Measurements from ENCODE around the gene DLG4.

- TF ChIP-seq, protein P1, sequence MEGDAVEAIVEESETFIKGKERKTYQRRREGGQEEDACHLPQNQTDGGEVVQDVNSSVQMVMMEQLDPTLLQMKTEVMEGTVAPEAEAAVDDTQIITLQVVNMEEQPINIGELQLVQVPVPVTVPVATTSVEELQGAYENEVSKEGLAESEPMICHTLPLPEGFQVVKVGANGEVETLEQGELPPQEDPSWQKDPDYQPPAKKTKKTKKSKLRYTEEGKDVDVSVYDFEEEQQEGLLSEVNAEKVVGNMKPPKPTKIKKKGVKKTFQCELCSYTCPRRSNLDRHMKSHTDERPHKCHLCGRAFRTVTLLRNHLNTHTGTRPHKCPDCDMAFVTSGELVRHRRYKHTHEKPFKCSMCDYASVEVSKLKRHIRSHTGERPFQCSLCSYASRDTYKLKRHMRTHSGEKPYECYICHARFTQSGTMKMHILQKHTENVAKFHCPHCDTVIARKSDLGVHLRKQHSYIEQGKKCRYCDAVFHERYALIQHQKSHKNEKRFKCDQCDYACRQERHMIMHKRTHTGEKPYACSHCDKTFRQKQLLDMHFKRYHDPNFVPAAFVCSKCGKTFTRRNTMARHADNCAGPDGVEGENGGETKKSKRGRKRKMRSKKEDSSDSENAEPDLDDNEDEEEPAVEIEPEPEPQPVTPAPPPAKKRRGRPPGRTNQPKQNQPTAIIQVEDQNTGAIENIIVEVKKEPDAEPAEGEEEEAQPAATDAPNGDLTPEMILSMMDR (IDR thresholded peaks at IDR 0.05): peak; percentile 75 to 97 (median 88)
- TF ChIP-seq POLR2A (IDR thresholded peaks at IDR 0.05): no peak
These were observed 42.3 kb downstream of the DLG4 start for GRCh38 chr17:7177191-7177953.

Data from thyroid gland (tissue), 4 donors.